Measurements from ENCODE around the gene PPP1R1C.
"Not testable (repeated sequence)": the region's sequence is repeated elsewhere in the genome, so short reads cannot be mapped to it uniquely, and the experiment has no call there.

PPP1R1C gene

GRCh38 chr2:182015334-182016109 lies 29.9 kb downstream of the PPP1R1C start:
- no peak for DNase-seq (ENCODE audit: low read depth in 3 of 3)

- no peak for DNase-seq (ENCODE audit: low read depth in 3 of 3)
These were observed 32.6 kb downstream of the PPP1R1C start for GRCh38 chr2:182018218-182018617.

GRCh38 chr2:182019731-182020130 lies 34.1 kb downstream of the PPP1R1C start:
- DNase-seq (ENCODE audit: low read depth in 3 of 3): no peak

GRCh38 chr2:182020286-182021070 lies 34.8 kb downstream of the PPP1R1C start:
- no peak for DNase-seq (ENCODE audit: low read depth in 3 of 3)

- DNase-seq (ENCODE audit: low read depth in 3 of 3): no peak
These were observed 37.6 kb downstream of the PPP1R1C start for GRCh38 chr2:182023235-182023634.

GRCh38 chr2:182030875-182031274 lies 45.2 kb downstream of the PPP1R1C start:
- not testable (repeated sequence) for DNase-seq (ENCODE audit: low read depth in 3 of 3)

GRCh38 chr2:182031956-182032355 lies 46.3 kb downstream of the PPP1R1C start:
- DNase-seq (ENCODE audit: low read depth in 3 of 3): no peak

GRCh38 chr2:182033449-182033848 lies 47.8 kb downstream of the PPP1R1C start:
- no peak for DNase-seq (ENCODE audit: low read depth in 3 of 3)

GRCh38 chr2:182038576-182038975 lies 52.9 kb downstream of the PPP1R1C start:
- DNase-seq (ENCODE audit: low read depth in 3 of 3): no peak

- DNase-seq (ENCODE audit: low read depth in 3 of 3): no peak
These were observed 57.4 kb downstream of the PPP1R1C start for GRCh38 chr2:182043021-182043420.

GRCh38 chr2:182043861-182044260 lies 58.2 kb downstream of the PPP1R1C start:
- DNase-seq (ENCODE audit: low read depth in 3 of 3): no peak

- DNase-seq (ENCODE audit: low read depth in 3 of 3): no peak
These were observed 61.9 kb downstream of the PPP1R1C start for GRCh38 chr2:182047544-182047943.

GRCh38 chr2:182048088-182048487 lies 62.4 kb downstream of the PPP1R1C start:
- DNase-seq (ENCODE audit: low read depth in 3 of 3): no peak

- DNase-seq (ENCODE audit: low read depth in 3 of 3): no peak
These were observed 63.0 kb downstream of the PPP1R1C start for GRCh38 chr2:182048621-182049020.

- no peak for DNase-seq (ENCODE audit: low read depth in 3 of 3)
These were observed 63.9 kb downstream of the PPP1R1C start for GRCh38 chr2:182049372-182050148.

GRCh38 chr2:182050333-182051135 lies 64.9 kb downstream of the PPP1R1C start:
- no peak for DNase-seq (ENCODE audit: low read depth in 3 of 3)

GRCh38 chr2:182055993-182056392 lies 70.3 kb downstream of the PPP1R1C start:
- DNase-seq (ENCODE audit: low read depth in 3 of 3): no peak

GRCh38 chr2:182057002-182057401 lies 71.3 kb downstream of the PPP1R1C start:
- DNase-seq (ENCODE audit: low read depth in 3 of 3): no peak

GRCh38 chr2:182058056-182058455 lies 72.4 kb downstream of the PPP1R1C start:
- no peak for DNase-seq (ENCODE audit: low read depth in 3 of 3)

GRCh38 chr2:182061739-182062138 lies 76.1 kb downstream of the PPP1R1C start:
- no peak for DNase-seq (ENCODE audit: low read depth in 3 of 3)

GRCh38 chr2:182062329-182062972 lies 76.8 kb downstream of the PPP1R1C start:
- no peak for DNase-seq (ENCODE audit: low read depth in 3 of 3)
